ENCODE measurements around the gene AARS2. TPM values are rescaled to one million over a fixed set of nuclear protein-coding genes. Genes with fewer than 3 reads are reported as not detected.
A peak's percentile ranks its signal among the peaks of the same experiment; 100 is the strongest.

AARS2 gene
- total and polyA plus RNA-seq, 2 of the 4 experiments (the other 2 are of a cell fraction) = 9.1 to 10.4 TPM

DNA sequence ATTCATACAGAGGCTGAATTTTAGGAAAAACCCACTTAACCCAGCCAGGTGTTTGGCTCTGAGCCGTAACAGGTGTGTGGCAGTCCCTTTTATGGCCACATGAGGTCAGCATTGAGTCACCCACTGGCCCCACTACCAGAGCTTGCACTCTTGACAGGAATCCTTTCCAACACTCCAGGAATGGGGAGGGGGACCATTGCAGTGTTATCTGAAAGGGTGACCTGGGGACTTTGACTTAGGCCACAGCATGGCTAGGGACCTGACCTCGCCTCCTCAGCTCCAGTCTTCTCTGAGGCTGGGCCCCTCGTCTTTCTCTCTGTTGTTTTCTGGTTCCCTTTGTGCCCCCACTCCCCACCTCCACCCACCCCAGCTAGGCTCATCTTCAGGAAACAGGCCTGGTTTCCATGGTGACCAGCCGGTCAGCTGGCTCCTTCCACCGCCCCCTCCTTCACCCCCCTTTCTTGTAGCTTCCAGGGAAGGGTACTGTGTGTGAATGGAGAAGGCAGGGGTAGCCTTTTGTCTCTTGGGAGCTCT lies 45.0 kb downstream of the AARS2 start:
- dilution Hi-C loops (cut with HindIII; ENCODE audit: low sequenced_read_pairs, unreplicated experiment) = no loop called here
- Histone ChIP-seq H3K18ac (ENCODE audit: low read depth, low read length) (no peak overlapping the region), H2BK5ac (ENCODE audit: low read depth, low read length, poor library complexity, severe bottlenecking) (no peak overlapping the region), H3K27me3 (ENCODE audit: control insufficient read depth, insufficient read depth, low read length) (peaks cover 46% of the 10 kb centered on the region), H2AK5ac (ENCODE audit: low read depth, low read length) (no peak overlapping the region), H3K4me3 (ENCODE audit: insufficient read depth, low read depth, low read length) (no peak overlapping the region), H3K36me3 (ENCODE audit: control insufficient read depth, insufficient read depth, low read length) (no peaks in the 10 kb centered on the region), H3K27ac (ENCODE audit: insufficient read depth, low read length) (no peak overlapping the region), H2BK120ac (ENCODE audit: low read depth, low read length) (no peak overlapping the region), H3K4me1 (ENCODE audit: control insufficient read depth, insufficient read depth, low read length) (peaks cover 13% of the 10 kb centered on the region), H3K14ac (replicated peaks; ENCODE audit: low read depth, low read length) (no peak overlapping the region), H2AK9ac (replicated peaks; ENCODE audit: low read depth, low read length, poor library complexity) (no peak overlapping the region), H4K91ac (ENCODE audit: insufficient read depth, low read depth, low read length) (no peak overlapping the region), H3K9me3 (ENCODE audit: control insufficient read depth, insufficient read depth, low read length) (no peaks in the 10 kb centered on the region), H2BK15ac (ENCODE audit: low read depth, low read length) (no peak overlapping the region), H4K8ac (ENCODE audit: low read depth in 2 of 2, low read length in 2 of 2) (no peak overlapping the region), H3K4ac (ENCODE audit: low read depth, low read length) (no peak overlapping the region), H3K23ac (ENCODE audit: low read depth, low read length) (no peak overlapping the region), H2BK20ac (ENCODE audit: low read depth, low read length) (no peak overlapping the region), H3K79me1 (ENCODE audit: low read depth in 1 of 2, low read length in 2 of 2) (peaks cover 15 to 18% of the 10 kb centered on the region in 2 experiments), H4K20me1 (ENCODE audit: insufficient read depth, low read length) (peaks cover 9% of the 10 kb centered on the region; the same call in 1 of the 2 replicates), H4K5ac (ENCODE audit: low read depth, low read length) (no peak overlapping the region), H3K4me2 (ENCODE audit: low read depth, low read length) (no peak overlapping the region), H2AFZ (replicated peaks; ENCODE audit: low read length, poor library complexity) (no peak overlapping the region), H3K56ac (ENCODE audit: extremely low read depth, insufficient read depth, low read length) (no peak overlapping the region), H3K9ac (ENCODE audit: low read depth, low read length) (no peak overlapping the region), H3K9me1 (ENCODE audit: insufficient read depth, low read length) (peaks cover 3% of the 10 kb centered on the region; the same call in 1 of the 2 replicates)
- CTCF ChIA-PET = interaction anchor here (0.5 to 1.4 kb wide), 10 partner anchors 30 to 1669 kb away, joined by 3 to 12 read pairs (median 3); no protein-coding TSS in a partner anchor
- no peak for ATAC-seq (ENCODE audit: low read depth)
- intact Hi-C loops (cut with micrococcal nuclease) = loop anchor here (1.0 kb wide), 2 partner anchors 36 to 70 kb away; no protein-coding TSS in a partner anchor
- peak; percentile 46 for DNase-seq
- in situ Hi-C loops (cut with MboI; ENCODE audit: low sequenced_read_pairs) = no loop called here
- no TSS peak for BruUV-seq (replicated peaks)
- POLR2A ChIA-PET (ENCODE audit: unreplicated experiment) = interaction anchor here (0.6 to 0.7 kb wide), 3 partner anchors 20 to 110 kb away, joined by 7 to 13 read pairs (median 10); no protein-coding TSS in a partner anchor
- TF ChIP-seq RAD21 (IDR thresholded peaks at IDR 0.05; ENCODE audit: low read length) = peak; percentile 89
- TF ChIP-seq, protein P1, sequence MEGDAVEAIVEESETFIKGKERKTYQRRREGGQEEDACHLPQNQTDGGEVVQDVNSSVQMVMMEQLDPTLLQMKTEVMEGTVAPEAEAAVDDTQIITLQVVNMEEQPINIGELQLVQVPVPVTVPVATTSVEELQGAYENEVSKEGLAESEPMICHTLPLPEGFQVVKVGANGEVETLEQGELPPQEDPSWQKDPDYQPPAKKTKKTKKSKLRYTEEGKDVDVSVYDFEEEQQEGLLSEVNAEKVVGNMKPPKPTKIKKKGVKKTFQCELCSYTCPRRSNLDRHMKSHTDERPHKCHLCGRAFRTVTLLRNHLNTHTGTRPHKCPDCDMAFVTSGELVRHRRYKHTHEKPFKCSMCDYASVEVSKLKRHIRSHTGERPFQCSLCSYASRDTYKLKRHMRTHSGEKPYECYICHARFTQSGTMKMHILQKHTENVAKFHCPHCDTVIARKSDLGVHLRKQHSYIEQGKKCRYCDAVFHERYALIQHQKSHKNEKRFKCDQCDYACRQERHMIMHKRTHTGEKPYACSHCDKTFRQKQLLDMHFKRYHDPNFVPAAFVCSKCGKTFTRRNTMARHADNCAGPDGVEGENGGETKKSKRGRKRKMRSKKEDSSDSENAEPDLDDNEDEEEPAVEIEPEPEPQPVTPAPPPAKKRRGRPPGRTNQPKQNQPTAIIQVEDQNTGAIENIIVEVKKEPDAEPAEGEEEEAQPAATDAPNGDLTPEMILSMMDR (conservative IDR thresholded peaks at IDR 0.05; ENCODE audit: low read depth, low read length) = peak; percentile 90
- TF ChIP-seq MAZ (IDR thresholded peaks at IDR 0.05; ENCODE audit: borderline replicate concordance, low read depth, low read length) = no peak
- TF ChIP-seq CEBPB (IDR thresholded peaks at IDR 0.05; ENCODE audit: low read depth, low read length) = no peak
- peak; percentile 78 for TF ChIP-seq SMC3 (IDR thresholded peaks at IDR 0.05; ENCODE audit: low read depth, low read length)
- WGBS, 2 experiments (ENCODE audit: extremely low coverage in 2 of 2, insufficient read length in 1 of 2) = 0% methylated on average over 2 of the region's 5 CpGs; no CpG with 5 or more reads in 1 of the 2 experiments

Data from IMR-90 (cell line).